KMS-11 (cell line): ENCODE data around the gene LAGE3.

Experiments used
- H2AFZ ChIP-seq: fragments of 200-600 bp; sonication (generic); 2 replicates; pipeline ENCODE4 v1.6.1; 2016; ENCODE audit warnings: antibody characterized with exemption, mixed run types, low read depth
- H3K27ac ChIP-seq: fragments of 200-600 bp; sonication (generic); 2 replicates; pipeline ENCODE4 v1.6.1; 2016; ENCODE audit warnings: mild to moderate bottlenecking, mixed run types
- H3K27me3 ChIP-seq: fragments of 200-600 bp; sonication (generic); 2 replicates; pipeline ENCODE4 v1.6.1; 2017; ENCODE audit warnings: mild to moderate bottlenecking, low read depth, mixed run types, moderate library complexity; ENCODE audit not compliant: insufficient read depth
- H3K36me3 ChIP-seq: fragments of 200-600 bp; sonication (generic); 2 replicates; pipeline ENCODE4 v1.6.1; 2017; ENCODE audit warnings: mild to moderate bottlenecking, mixed run types; ENCODE audit not compliant: insufficient read depth
- H3K4me1 ChIP-seq: fragments of 200-600 bp; sonication (generic); 2 replicates; pipeline ENCODE4 v1.6.1; 2016; ENCODE audit warnings: mild to moderate bottlenecking, low read depth, mixed run types; ENCODE audit not compliant: poor library complexity, severe bottlenecking
- H3K4me2 ChIP-seq: fragments of 200-600 bp; sonication (generic); 2 replicates; pipeline ENCODE4 v1.7.0; 2016; ENCODE audit warnings: mild to moderate bottlenecking, mixed run types
- H3K4me3 ChIP-seq: fragments of 200-600 bp; sonication (generic); IDR thresholded peaks from 2 replicates; pipeline ENCODE4 v1.6.1; 2017; ENCODE audit warnings: low read depth, low read length, mixed read lengths; ENCODE audit not compliant: insufficient read depth
- H3K79me2 ChIP-seq: fragments of 200-600 bp; sonication (generic); 2 replicates; pipeline ENCODE4 v1.6.1; 2016; ENCODE audit warnings: low read depth, mixed run types; ENCODE audit not compliant: insufficient read depth
- H3K9ac ChIP-seq: fragments of 200-600 bp; sonication (generic); 2 replicates; pipeline ENCODE4 v1.6.1; 2016; ENCODE audit warnings: mild to moderate bottlenecking, mixed run types
- H4K20me1 ChIP-seq: fragments of 200-600 bp; sonication (generic); 2 replicates; pipeline ENCODE4 v1.6.1; 2016; ENCODE audit warnings: mild to moderate bottlenecking, mixed run types; ENCODE audit not compliant: insufficient read depth
- TF ChIP-seq, protein P1 (sequence below): fragments of 200-600 bp; sonication (generic); conservative IDR thresholded peaks from 2 replicates; pipeline ENCODE4 v1.6.1; 2017; ENCODE audit warnings: low read depth, mild to moderate bottlenecking, antibody characterized with exemption, low read length, moderate library complexity, mixed read lengths

Gene LAGE3

DNA sequence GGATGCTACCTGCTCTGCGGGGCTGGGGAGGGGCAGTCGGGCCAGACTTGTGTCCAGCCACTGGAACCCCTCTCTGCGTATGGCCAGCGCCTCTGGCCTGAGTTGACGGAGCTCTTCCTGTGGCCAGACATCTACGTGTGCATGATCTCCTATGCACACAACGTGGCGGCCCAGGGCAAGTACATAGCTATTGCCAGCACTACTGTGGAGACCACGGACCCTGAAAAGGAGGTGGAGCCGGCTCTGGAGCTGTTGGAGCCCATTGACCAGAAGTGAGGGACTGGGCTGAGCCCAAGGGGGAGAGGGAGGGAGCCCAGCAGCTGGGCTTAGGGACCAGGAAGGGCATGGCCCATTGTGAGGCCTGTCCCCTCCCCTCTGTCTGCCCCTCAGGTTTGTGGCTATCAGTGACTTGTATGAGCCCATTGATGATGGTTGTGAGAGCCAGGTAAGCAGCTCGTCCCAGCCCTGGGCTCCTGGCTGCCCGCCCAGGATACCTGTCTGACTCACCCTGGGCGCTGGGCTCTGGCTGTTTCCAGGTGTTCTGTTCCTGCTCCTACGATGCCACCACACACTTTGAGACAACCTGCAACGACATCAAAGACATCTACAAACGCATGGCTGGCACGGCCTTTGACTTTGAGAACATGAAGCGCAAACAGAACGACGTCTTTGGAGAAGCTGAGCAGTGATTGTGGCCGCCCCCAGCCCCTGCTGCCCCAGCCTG lies 36.9 kb downstream of the LAGE3 start:
- no peaks in the 10 kb centered on the region for H3K27me3 ChIP-seq
- no peak overlapping the region for H3K4me2 ChIP-seq
- H3K79me2 ChIP-seq, result peaks cover 12% of the 10 kb centered on the region; the same call in 1 of the 2 replicates
- peaks cover 3% of the 10 kb centered on the region for H3K4me1 ChIP-seq
- H2AFZ ChIP-seq, result no peak overlapping the region
- H4K20me1 ChIP-seq, result no peaks in the 10 kb centered on the region
- H3K4me3 ChIP-seq, result no peak overlapping the region
- H3K9ac ChIP-seq, result no peak overlapping the region
- no peaks in the 10 kb centered on the region for H3K36me3 ChIP-seq
- TF ChIP-seq, protein P1, sequence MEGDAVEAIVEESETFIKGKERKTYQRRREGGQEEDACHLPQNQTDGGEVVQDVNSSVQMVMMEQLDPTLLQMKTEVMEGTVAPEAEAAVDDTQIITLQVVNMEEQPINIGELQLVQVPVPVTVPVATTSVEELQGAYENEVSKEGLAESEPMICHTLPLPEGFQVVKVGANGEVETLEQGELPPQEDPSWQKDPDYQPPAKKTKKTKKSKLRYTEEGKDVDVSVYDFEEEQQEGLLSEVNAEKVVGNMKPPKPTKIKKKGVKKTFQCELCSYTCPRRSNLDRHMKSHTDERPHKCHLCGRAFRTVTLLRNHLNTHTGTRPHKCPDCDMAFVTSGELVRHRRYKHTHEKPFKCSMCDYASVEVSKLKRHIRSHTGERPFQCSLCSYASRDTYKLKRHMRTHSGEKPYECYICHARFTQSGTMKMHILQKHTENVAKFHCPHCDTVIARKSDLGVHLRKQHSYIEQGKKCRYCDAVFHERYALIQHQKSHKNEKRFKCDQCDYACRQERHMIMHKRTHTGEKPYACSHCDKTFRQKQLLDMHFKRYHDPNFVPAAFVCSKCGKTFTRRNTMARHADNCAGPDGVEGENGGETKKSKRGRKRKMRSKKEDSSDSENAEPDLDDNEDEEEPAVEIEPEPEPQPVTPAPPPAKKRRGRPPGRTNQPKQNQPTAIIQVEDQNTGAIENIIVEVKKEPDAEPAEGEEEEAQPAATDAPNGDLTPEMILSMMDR, result no peak
- no peak overlapping the region for H3K27ac ChIP-seq

DNA sequence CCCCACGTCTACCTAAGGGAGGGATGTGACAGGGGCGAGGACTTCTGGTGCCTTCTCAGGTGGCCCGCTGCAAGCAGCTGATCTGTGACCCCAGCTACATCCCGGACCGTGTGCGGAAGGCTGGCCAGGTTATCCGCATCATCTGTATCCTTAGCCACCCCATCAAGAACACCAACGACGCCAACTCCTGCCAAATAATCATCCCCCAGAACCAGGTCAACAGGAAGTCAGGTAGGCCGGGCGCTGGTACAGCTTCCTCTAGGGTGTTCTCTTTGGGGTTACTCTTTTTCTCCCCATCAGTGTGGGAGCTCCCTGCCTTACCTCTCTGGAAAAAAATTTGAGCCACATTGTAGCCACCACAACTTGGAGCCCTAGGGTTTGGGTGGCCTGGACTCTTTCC lies 37.5 kb downstream of the LAGE3 start:
- Histone ChIP-seq H3K79me2 (peaks cover 12% of the 10 kb centered on the region; the same call in 1 of the 2 replicates), H3K4me1 (peaks cover 3% of the 10 kb centered on the region), H4K20me1 (no peaks in the 10 kb centered on the region), H3K36me3 (no peaks in the 10 kb centered on the region), H3K4me2 (no peak overlapping the region), H2AFZ (no peak overlapping the region), H3K27me3 (no peaks in the 10 kb centered on the region), H3K9ac (no peak overlapping the region), H3K4me3 (no peak overlapping the region), H3K27ac (no peak overlapping the region)
- TF ChIP-seq, protein P1, result no peak

- Histone ChIP-seq H3K36me3 (no peaks in the 10 kb centered on the region), H3K4me3 (no peak overlapping the region), H3K27me3 (no peaks in the 10 kb centered on the region), H3K4me1 (peaks cover 3% of the 10 kb centered on the region), H3K9ac (no peak overlapping the region), H3K4me2 (no peak overlapping the region), H3K79me2 (peaks cover 12% of the 10 kb centered on the region; the same call in 1 of the 2 replicates), H2AFZ (no peak overlapping the region), H4K20me1 (no peaks in the 10 kb centered on the region), H3K27ac (no peak overlapping the region)
- TF ChIP-seq, protein P1, result no peak
Measured at GRCh38 chrX:154440623-154441357, 38.3 kb downstream of the LAGE3 start.

- Histone ChIP-seq H3K4me2 (no peak overlapping the region), H3K36me3 (no peaks in the 10 kb centered on the region), H4K20me1 (no peaks in the 10 kb centered on the region), H3K27ac (no peak overlapping the region), H3K79me2 (peaks cover 12% of the 10 kb centered on the region; the same call in 1 of the 2 replicates), H3K4me3 (no peak overlapping the region), H3K4me1 (peaks cover 3% of the 10 kb centered on the region), H3K9ac (no peak overlapping the region), H3K27me3 (no peaks in the 10 kb centered on the region), H2AFZ (no peak overlapping the region)
- TF ChIP-seq, protein P1, result no peak
Measured at GRCh38 chrX:154439841-154440240, 39.2 kb downstream of the LAGE3 start.
